GM12878 (cell line): Measurements from ENCODE around the gene CHRM4. TPM values are rescaled to one million over a fixed set of nuclear protein-coding genes. Genes with fewer than 3 reads are reported as not detected.

Source experiments
- ATAC-seq: fragments of 200-7000 bp; cut with Tn5 transposase; 3 replicates; pipeline ENCODE4 v1.9.1; 2020; ENCODE audit warnings: mild to moderate bottlenecking, moderate library complexity
- BruUV-seq: library from RNA; stranded (reverse); fragments of 400-500 nt; replicated peaks from 2 replicates; lab custom pipeline; 2021; lab: Mats Ljungman, UMichigan
- CTCF ChIA-PET: fragments of 300-600 bp; sonication (Branson Sonifier 250); formaldehyde crosslinking; extraction: SDS; loops from one replicate; lab custom pipeline; 2021; ENCODE audit warnings: inconsistent platforms; lab: Yijun Ruan, JAX
- POLR2A ChIA-PET: fragments of 350-600 bp; formaldehyde crosslinking; extraction: SDS; loops from one replicate; lab custom pipeline; 2021; ENCODE audit warnings: inconsistent platforms; lab: Charles Lee
- RAD21 ChIA-PET: fragments of 300-600 bp; sonication (Branson Sonifier 250); formaldehyde crosslinking; loops from one replicate; lab custom pipeline; 2023; ENCODE audit warnings: antibody characterized with exemption; ENCODE audit not compliant: unreplicated experiment; lab: Charles Lee
- SMC1A ChIA-PET: fragments of 300-600 bp; sonication (Branson Sonifier 250); formaldehyde crosslinking; loops from one replicate; lab custom pipeline; 2023; ENCODE audit not compliant: unreplicated experiment, uncharacterized antibody; lab: Charles Lee
- DNase-seq: peaks from one replicate; pipeline ENCODE4 v3.0.0-alpha.2; 2011; ENCODE audit warnings: low read depth, low spot score
- FAIRE-seq: peaks from 3 replicates; lab custom pipeline; 2011; peaks lifted over from hg19 to GRCh38; lab: Jason Lieb, UNC
- H2AFZ ChIP-seq: 2 replicates; pipeline ENCODE4 v1.6.0; 2011; ENCODE audit warnings: low read depth, low read length, control low read depth; ENCODE audit not compliant: control insufficient read depth
- H3K27ac ChIP-seq: 2 replicates; pipeline ENCODE4 v1.5.1; 2011; ENCODE audit warnings: control low read depth; ENCODE audit not compliant: control insufficient read depth, insufficient read depth
- H3K27me3 ChIP-seq, 2 experiments: replicated peaks in 1 of 2; 2 replicates each; pipeline versions ENCODE4 v1.6.0 to v1.6.1; 2011; ENCODE audit warnings: low read length in 1 of 2; ENCODE audit not compliant: control insufficient read depth in 2 of 2, insufficient read depth in 2 of 2
- H3K36me3 ChIP-seq, 2 experiments: 2 replicates each; pipeline ENCODE4 v1.5.1; 2011; ENCODE audit warnings: low read length in 1 of 2; ENCODE audit not compliant: control insufficient read depth in 2 of 2, insufficient read depth in 2 of 2
- H3K4me1 ChIP-seq: 2 replicates; pipeline ENCODE4 v1.6.1; 2011; ENCODE audit warnings: mild to moderate bottlenecking, low read length, moderate library complexity, mixed read lengths; ENCODE audit not compliant: control insufficient read depth, insufficient read depth
- H3K4me2 ChIP-seq: 2 replicates; pipeline ENCODE4 v1.6.0; 2011; ENCODE audit warnings: control low read depth; ENCODE audit not compliant: control insufficient read depth, insufficient read depth
- H3K4me3 ChIP-seq: fragments of 200-600 bp; sonication (generic); 2 replicates; pipeline ENCODE4 v1.5.1; 2016
- H3K79me2 ChIP-seq: 2 replicates; pipeline ENCODE4 v1.6.0; 2011; ENCODE audit warnings: low read length; ENCODE audit not compliant: control insufficient read depth, insufficient read depth
- H3K9ac ChIP-seq: 2 replicates; pipeline ENCODE4 v1.8.0; 2011; ENCODE audit warnings: low read length, control low read depth, mixed read lengths; ENCODE audit not compliant: control insufficient read depth, insufficient read depth
- H3K9me3 ChIP-seq: replicated peaks from 3 replicates; pipeline ENCODE4 v1.5.1; 2011; ENCODE audit warnings: mild to moderate bottlenecking, low read length; ENCODE audit not compliant: control insufficient read depth, insufficient read depth
- H4K20me1 ChIP-seq: 2 replicates; pipeline ENCODE4 v1.6.0; 2011; ENCODE audit not compliant: control insufficient read depth, insufficient read depth
- HDAC2 ChIP-seq: fragments of 200-600 bp; sonication (generic); IDR thresholded peaks from 2 replicates; pipeline ENCODE4 v1.6.1; 2017
- IKZF2 ChIP-seq, 2 experiments: fragments of 450-650 bp; IDR thresholded peaks; 2 replicates each; pipeline ENCODE4 v1.6.1; 2017; ENCODE audit warnings: mild to moderate bottlenecking in 2 of 2, moderate library complexity in 2 of 2
- PAX5 ChIP-seq: IDR thresholded peaks from 2 replicates; pipeline ENCODE4 v1.6.1; 2011; ENCODE audit warnings: low read depth, low read length, borderline replicate concordance
- POU2F2 ChIP-seq: IDR thresholded peaks from 3 replicates; pipeline ENCODE4 v1.6.1; 2011; ENCODE audit warnings: low read depth, mild to moderate bottlenecking, low read length, borderline replicate concordance
- SPI1 ChIP-seq: IDR thresholded peaks from 2 replicates; pipeline ENCODE4 v1.6.1; 2011; ENCODE audit warnings: low read depth, mild to moderate bottlenecking, low read length, moderate library complexity, borderline replicate concordance; ENCODE audit not compliant: insufficient read depth
- WGBS: methylation state at CpG from one replicate; pipeline ENCODE4 v1.1.6; 2016; ENCODE audit warnings: low lambda C conversion rate; ENCODE audit not compliant: insufficient replicate concordance, insufficient coverage; ENCODE audit errors: missing lambda C conversion rate; 5-methylcytosine and 5-hydroxymethylcytosine counted together
- in situ Hi-C: fragments of 300-500 bp; cut with MboI; formaldehyde crosslinking; loops from 9 replicates; pipeline ENCODE4 v1.14.3; 2018; ENCODE audit warnings: mixed read lengths
- intact Hi-C: fragments of 100-400 bp; cut with micrococcal nuclease; formaldehyde crosslinking; loops from one replicate; pipeline ENCODE4 v1.14.2; 2022; ENCODE audit not compliant: unreplicated experiment
- polyA plus RNA-seq, 11 experiments: library from polyadenylated mRNA; depleted of rRNA in 4 of 11; unstranded in 6 of 11; stranded (reverse) in 5 of 11; fragments of >200 nt; fragmentation: Nextera tagmentation in 4 of 11; fragmentation: Illumina TruSeq in 1 of 11; extraction: Ambion mirVana in 4 of 11; extraction: Trizol in 1 of 11; gene quantifications; 1 replicate in 1 of 11; 2 replicates in 10 of 11; pipeline versions ENCODE4 v1.2.1 to v1.2.3, GENCODE V29; 2011 to 2016; ENCODE audit warnings: inconsistent platforms in 2 of 11, missing spikeins in 2 of 11, low read depth in 1 of 11
- total RNA-seq, 4 experiments: library from RNA; depleted of rRNA in 3 of 4; stranded (reverse); fragments of >200 nt in 3 of 4; fragmentation: Illumina TruSeq in 1 of 4; extraction: Trizol in 1 of 4; gene quantifications; 2 replicates each; pipeline versions ENCODE4 v1.2.1 to v1.2.3, GENCODE V29; 2013 to 2021
- TF ChIP-seq, protein P1 (sequence below): IDR thresholded peaks from 2 replicates; pipeline ENCODE4 v1.6.1; 2012; ENCODE audit warnings: low read length, inconsistent platforms

Gene CHRM4
- total and polyA plus RNA-seq, 10 of the 15 experiments (the other 5 are each of a cell fraction or from before 2014, with no cell fraction given) = 0.12 to 0.23 (median 0.13) TPM; not detected in 7

DNA sequence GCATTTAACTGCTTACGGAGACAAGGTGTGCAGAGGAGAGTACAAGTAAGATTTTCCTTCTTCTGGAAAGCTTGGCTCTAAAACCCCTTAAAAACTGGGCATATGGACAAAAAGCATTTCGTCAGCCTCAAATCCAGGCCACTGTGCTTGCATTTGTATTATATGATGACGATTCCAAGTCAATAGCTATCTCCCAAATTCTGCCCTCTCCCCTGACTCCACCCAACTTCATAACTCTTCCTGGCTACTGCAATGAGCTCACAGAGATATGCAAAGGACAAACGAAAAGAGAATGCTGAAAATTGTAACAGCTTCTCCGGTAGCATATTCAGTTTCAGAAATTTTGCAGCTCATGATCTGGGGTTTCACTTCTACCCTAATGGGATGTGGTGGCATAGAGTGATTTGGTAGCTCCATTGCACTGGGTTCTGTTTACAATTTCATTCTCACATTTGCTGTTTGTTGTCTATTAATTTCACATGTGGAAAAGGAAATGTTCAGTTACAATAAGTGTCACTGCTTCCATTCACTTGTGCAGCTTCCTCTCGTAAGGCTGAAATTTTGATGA lies 45.6 kb upstream of the CHRM4 start:
- SMC1A ChIA-PET = interaction anchor here (0.6 to 8.0 kb wide), 21 partner anchors 9 to 196 kb away, joined by 3 to 105 read pairs (median 6); no protein-coding TSS in a partner anchor
- BruUV-seq = no TSS peak
- H4K20me1 ChIP-seq = no peaks in the 10 kb centered on the region
- peak; percentile 88 for ATAC-seq
- no peak overlapping the region for H3K9ac ChIP-seq
- POLR2A ChIA-PET = interaction anchor here (0.6 to 2.9 kb wide), 11 partner anchors 14 to 83 kb away, joined by 3 to 19 read pairs (median 5); no protein-coding TSS in a partner anchor
- no peaks in the 10 kb centered on the region for H3K27me3 ChIP-seq
- H3K79me2 ChIP-seq = no peaks in the 10 kb centered on the region
- intact Hi-C loops = no loop called here
- H3K4me1 ChIP-seq = peaks cover 4% of the 10 kb centered on the region; the same call in 1 of the 2 replicates
- RAD21 ChIA-PET = interaction anchor here (0.7 to 3.5 kb wide), 15 partner anchors 9 to 181 kb away, joined by 3 to 31 read pairs (median 6); partner anchors contain the start of genes ATG13, CHRM4 and HARBI1
- no peak for TF ChIP-seq PAX5
- peak; percentile 25; the same call in 1 of the 2 replicates for TF ChIP-seq SPI1
- TF ChIP-seq POU2F2 = no peak
- TF ChIP-seq, protein P1, sequence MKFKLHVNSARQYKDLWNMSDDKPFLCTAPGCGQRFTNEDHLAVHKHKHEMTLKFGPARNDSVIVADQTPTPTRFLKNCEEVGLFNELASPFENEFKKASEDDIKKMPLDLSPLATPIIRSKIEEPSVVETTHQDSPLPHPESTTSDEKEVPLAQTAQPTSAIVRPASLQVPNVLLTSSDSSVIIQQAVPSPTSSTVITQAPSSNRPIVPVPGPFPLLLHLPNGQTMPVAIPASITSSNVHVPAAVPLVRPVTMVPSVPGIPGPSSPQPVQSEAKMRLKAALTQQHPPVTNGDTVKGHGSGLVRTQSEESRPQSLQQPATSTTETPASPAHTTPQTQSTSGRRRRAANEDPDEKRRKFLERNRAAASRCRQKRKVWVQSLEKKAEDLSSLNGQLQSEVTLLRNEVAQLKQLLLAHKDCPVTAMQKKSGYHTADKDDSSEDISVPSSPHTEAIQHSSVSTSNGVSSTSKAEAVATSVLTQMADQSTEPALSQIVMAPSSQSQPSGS = no peak
- no peak for TF ChIP-seq HDAC2
- TF ChIP-seq IKZF2 (IDR thresholded peaks at IDR 0.05) = peak in 1 of 2 experiments; percentile 22; a peak in 1 of 4 replicates
- CTCF ChIA-PET = interaction anchor here (0.8 to 3.8 kb wide), 23 partner anchors 9 to 389 kb away, joined by 3 to 30 read pairs (median 4); partner anchors contain the start of genes ATG13 and DGKZ
- in situ Hi-C loops = no loop called here
- no peak overlapping the region; the same call in 1 of the 2 replicates for H3K4me2 ChIP-seq
- no peaks in the 10 kb centered on the region for H3K9me3 ChIP-seq
- H3K36me3 ChIP-seq = peaks cover 13 to 23% of the 10 kb centered on the region in 2 experiments; a peak in 3 of 4 replicates
- no peak overlapping the region for H2AFZ ChIP-seq
- WGBS = 90% methylated on average over 6 of the region's 6 CpGs
- no peak for FAIRE-seq
- no peak overlapping the region for H3K4me3 ChIP-seq
- DNase-seq = peak; percentile 57
- no peak overlapping the region for H3K27ac ChIP-seq
